ENCODE results near the gene POLR2L. TPM values are rescaled to one million over a fixed set of nuclear protein-coding genes. Genes with fewer than 3 reads are reported as not detected.

The POLR2L gene
- total and polyA plus RNA-seq, 2 of the 13 experiments (the other 11 are each of a cell fraction or from before 2014, with no cell fraction given) = 104 to 114 TPM

DNA sequence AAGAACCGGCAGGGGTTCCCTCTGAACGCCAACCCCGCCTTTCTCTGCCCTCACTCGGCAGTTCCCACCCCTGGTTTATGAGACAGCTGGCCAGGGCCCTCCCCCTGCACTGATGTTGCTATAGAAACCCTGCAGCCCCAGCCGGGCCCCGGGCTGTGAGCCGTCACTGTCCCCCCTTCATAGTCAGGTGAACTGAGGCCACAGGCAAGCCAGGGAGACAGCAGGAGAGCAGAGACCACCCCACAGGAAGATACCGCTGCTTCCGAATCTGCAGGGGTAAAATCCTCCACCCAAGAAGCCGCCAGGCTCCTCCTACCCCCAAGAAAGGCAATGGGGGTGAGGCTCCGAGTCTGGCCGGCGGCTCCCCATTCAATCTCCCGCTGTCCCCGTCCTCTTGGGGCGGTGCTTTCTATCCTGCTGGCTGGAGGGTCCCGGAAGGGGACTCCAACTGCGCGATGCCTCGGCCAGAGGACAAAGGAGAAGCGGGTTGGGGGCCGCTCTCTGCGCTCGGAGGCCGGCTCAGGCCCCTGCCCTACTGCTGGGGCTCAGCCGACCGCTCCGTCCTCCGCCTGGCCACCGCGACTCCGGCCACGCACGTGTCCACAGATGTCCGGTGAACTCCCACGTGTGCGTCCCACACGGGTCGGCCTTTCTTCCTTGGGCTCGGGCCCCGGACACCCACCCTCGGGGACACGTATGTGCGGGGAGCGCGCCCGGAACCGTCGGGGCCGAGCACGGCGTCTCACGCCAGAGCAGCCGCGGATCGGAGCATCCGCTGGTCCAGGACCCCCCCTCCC is 44.8 kb downstream of the POLR2L start (continued):
- TF ChIP-seq WIZ (CRISPR knock-in tag; IDR thresholded peaks at IDR 0.05) (0 out of 2 replicates have a peak, but pooled peaks have one; percentile 22), NRL (CRISPR knock-in tag; IDR thresholded peaks at IDR 0.05; ENCODE audit: borderline replicate concordance) (peak; percentile 82), ZNF350 (CRISPR knock-in tag; IDR thresholded peaks at IDR 0.05; ENCODE audit: borderline replicate concordance, low read depth) (no peak), DR1 (CRISPR knock-in tag; IDR thresholded peaks at IDR 0.05) (no peak), ZFAT (CRISPR knock-in tag; conservative IDR thresholded peaks at IDR 0.05) (no peak), REL (CRISPR knock-in tag; conservative IDR thresholded peaks at IDR 0.05) (no peak), GATAD1 (CRISPR knock-in tag; IDR thresholded peaks at IDR 0.05) (no peak), NCOA1 (CRISPR knock-in tag; IDR thresholded peaks at IDR 0.05) (no peak), NCOA2 (CRISPR knock-in tag; IDR thresholded peaks at IDR 0.05) (no peak), ZNF121 (CRISPR knock-in tag; IDR thresholded peaks at IDR 0.05) (no peak), ZNF260 (CRISPR knock-in tag; IDR thresholded peaks at IDR 0.05; ENCODE audit: borderline replicate concordance, low read depth) (no peak), ZNF607 (CRISPR knock-in tag; IDR thresholded peaks at IDR 0.05; ENCODE audit: borderline replicate concordance) (peak; percentile 8; the same call in 1 of the 2 replicates), KMT2B (CRISPR knock-in tag; IDR thresholded peaks at IDR 0.05) (no peak)
- TF ChIP-seq, protein P1, sequence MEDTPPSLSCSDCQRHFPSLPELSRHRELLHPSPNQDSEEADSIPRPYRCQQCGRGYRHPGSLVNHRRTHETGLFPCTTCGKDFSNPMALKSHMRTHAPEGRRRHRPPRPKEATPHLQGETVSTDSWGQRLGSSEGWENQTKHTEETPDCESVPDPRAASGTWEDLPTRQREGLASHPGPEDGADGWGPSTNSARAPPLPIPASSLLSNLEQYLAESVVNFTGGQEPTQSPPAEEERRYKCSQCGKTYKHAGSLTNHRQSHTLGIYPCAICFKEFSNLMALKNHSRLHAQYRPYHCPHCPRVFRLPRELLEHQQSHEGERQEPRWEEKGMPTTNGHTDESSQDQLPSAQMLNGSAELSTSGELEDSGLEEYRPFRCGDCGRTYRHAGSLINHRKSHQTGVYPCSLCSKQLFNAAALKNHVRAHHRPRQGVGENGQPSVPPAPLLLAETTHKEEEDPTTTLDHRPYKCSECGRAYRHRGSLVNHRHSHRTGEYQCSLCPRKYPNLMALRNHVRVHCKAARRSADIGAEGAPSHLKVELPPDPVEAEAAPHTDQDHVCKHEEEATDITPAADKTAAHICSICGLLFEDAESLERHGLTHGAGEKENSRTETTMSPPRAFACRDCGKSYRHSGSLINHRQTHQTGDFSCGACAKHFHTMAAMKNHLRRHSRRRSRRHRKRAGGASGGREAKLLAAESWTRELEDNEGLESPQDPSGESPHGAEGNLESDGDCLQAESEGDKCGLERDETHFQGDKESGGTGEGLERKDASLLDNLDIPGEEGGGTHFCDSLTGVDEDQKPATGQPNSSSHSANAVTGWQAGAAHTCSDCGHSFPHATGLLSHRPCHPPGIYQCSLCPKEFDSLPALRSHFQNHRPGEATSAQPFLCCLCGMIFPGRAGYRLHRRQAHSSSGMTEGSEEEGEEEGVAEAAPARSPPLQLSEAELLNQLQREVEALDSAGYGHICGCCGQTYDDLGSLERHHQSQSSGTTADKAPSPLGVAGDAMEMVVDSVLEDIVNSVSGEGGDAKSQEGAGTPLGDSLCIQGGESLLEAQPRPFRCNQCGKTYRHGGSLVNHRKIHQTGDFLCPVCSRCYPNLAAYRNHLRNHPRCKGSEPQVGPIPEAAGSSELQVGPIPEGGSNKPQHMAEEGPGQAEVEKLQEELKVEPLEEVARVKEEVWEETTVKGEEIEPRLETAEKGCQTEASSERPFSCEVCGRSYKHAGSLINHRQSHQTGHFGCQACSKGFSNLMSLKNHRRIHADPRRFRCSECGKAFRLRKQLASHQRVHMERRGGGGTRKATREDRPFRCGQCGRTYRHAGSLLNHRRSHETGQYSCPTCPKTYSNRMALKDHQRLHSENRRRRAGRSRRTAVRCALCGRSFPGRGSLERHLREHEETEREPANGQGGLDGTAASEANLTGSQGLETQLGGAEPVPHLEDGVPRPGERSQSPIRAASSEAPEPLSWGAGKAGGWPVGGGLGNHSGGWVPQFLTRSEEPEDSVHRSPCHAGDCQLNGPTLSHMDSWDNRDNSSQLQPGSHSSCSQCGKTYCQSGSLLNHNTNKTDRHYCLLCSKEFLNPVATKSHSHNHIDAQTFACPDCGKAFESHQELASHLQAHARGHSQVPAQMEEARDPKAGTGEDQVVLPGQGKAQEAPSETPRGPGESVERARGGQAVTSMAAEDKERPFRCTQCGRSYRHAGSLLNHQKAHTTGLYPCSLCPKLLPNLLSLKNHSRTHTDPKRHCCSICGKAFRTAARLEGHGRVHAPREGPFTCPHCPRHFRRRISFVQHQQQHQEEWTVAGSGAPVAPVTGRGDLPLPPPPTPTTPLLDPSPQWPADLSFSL (CRISPR knock-in tag; IDR thresholded peaks at IDR 0.05) = no peak
- TF ChIP-seq, protein P2, sequence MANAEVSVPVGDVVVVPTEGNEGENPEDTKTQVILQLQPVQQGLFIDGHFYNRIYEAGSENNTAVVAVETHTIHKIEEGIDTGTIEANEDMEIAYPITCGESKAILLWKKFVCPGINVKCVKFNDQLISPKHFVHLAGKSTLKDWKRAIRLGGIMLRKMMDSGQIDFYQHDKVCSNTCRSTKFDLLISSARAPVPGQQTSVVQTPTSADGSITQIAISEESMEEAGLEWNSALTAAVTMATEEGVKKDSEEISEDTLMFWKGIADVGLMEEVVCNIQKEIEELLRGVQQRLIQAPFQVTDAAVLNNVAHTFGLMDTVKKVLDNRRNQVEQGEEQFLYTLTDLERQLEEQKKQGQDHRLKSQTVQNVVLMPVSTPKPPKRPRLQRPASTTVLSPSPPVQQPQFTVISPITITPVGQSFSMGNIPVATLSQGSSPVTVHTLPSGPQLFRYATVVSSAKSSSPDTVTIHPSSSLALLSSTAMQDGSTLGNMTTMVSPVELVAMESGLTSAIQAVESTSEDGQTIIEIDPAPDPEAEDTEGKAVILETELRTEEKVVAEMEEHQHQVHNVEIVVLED (CRISPR knock-in tag; IDR thresholded peaks at IDR 0.05; ENCODE audit: borderline replicate concordance) = peak; percentile 77
- TF ChIP-seq, protein P3, sequence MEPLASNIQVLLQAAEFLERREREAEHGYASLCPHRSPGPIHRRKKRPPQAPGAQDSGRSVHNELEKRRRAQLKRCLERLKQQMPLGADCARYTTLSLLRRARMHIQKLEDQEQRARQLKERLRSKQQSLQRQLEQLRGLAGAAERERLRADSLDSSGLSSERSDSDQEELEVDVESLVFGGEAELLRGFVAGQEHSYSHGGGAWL (CRISPR knock-in tag; IDR thresholded peaks at IDR 0.05) = no peak
- TF ChIP-seq, protein P4, sequence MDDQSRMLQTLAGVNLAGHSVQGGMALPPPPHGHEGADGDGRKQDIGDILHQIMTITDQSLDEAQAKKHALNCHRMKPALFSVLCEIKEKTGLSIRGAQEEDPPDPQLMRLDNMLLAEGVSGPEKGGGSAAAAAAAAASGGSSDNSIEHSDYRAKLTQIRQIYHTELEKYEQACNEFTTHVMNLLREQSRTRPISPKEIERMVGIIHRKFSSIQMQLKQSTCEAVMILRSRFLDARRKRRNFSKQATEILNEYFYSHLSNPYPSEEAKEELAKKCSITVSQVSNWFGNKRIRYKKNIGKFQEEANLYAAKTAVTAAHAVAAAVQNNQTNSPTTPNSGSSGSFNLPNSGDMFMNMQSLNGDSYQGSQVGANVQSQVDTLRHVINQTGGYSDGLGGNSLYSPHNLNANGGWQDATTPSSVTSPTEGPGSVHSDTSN (CRISPR knock-in tag; IDR thresholded peaks at IDR 0.05; ENCODE audit: borderline replicate concordance) = no peak
- TF ChIP-seq, protein P5, sequence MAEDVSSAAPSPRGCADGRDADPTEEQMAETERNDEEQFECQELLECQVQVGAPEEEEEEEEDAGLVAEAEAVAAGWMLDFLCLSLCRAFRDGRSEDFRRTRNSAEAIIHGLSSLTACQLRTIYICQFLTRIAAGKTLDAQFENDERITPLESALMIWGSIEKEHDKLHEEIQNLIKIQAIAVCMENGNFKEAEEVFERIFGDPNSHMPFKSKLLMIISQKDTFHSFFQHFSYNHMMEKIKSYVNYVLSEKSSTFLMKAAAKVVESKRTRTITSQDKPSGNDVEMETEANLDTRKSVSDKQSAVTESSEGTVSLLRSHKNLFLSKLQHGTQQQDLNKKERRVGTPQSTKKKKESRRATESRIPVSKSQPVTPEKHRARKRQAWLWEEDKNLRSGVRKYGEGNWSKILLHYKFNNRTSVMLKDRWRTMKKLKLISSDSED (CRISPR knock-in tag; IDR thresholded peaks at IDR 0.05) = no peak
